Activated naive CD4-positive, alpha-beta T cell treated with anti-CD3 and anti-CD28 coated beads, Interleukin-2, amount 50 U/mL, for 16 hours (primary cell): ENCODE measurements around the gene FMR1.

Experiments
- DNase-seq: peaks from one replicate; pipeline ENCODE4 v3.0.0-alpha.2; 2020

FMR1 gene

DNA sequence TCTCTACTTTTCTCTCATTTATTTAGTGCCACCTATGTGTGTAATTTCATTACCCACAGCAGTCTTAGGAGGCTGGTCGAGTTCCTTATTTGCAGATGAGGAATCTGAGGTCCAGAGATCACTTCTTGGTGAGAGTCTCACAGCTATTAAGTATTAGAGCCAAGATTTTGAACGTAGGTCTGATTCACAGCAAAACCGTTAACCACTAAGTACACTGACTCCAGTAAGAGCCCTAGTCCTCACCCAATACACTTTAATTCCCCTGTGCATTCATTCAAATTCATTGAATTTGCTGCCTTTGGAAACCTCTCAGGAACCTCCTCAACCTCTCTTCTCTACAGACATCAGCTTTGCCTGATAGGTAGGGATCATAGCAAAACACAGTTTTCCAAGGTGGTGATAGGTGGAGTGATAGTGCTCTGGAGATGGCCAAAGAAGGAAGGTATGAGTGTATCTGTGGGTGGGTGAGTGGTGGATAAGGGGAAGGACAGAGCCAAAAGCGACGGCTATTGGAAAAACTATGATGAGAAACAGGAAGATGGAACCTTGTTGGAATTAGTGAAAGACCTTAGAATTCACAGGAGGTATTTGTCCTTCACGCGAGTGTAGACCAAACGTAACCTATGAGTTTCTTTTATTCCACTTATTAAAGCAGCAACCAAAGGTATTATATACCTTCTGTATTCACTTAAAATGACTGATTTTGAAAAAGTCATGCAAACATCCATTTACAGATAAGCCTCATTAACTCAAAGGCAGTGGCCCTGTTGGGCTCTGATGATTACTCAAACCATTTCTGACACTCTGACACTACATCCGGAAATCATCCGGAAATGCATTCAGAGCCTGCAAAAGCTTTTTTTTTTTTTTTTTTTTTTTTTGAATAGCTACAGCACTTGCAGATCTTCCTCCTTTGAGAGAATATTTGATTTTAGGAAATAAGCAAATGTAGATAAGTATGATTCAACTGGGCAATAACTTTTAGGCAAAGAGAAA, 6.3 kb downstream of the FMR1 start:
- DNase-seq, result no peak

- DNase-seq, result no peak
Observed at GRCh38 chrX:147920161-147920666, 8.5 kb downstream of the FMR1 start.

GRCh38 chrX:147923605-147924004, 11.9 kb downstream of the FMR1 start:
- no peak for DNase-seq

DNA sequence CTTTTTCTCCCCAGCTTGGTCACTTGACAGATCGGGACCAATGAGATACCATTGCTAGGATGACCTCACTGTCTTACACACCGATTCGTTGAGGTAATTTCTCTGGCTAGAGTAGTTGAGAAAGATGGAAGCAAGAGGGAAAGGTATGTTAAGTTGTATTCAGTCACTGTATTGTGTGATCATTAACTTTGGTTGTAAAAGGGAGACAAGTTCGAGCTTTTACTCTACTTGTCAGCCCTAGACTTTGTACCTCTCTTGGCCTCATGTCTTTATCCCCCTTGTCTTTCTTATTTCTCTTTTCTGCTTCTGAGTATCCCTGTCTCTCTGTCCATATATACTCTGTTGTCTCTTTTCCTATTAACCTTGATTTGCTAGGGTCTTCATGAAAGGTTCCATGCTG, 15.5 kb downstream of the FMR1 start:
- DNase-seq, result no peak

GRCh38 chrX:147933815-147934214, 22.1 kb downstream of the FMR1 start:
- no peak for DNase-seq

GRCh38 chrX:147935156-147935758, 23.5 kb downstream of the FMR1 start:
- DNase-seq, result no peak

DNA sequence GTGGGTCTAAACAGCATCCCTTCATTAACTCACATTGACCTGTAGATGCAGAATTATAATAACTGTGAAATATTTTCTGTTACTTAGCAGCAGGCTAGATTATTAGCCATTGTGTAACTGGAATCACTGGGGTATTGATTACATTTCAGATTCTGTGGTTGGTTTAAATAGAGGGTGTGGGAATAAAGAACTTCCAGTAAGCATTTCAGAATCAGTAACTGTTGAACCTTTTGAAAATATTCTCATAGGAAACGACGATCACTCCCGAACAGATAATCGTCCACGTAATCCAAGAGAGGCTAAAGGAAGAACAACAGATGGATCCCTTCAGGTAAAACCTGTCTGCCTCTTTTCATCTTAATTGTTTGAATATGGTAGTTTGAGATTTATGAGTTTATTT, 33.6 kb downstream of the FMR1 start:
- DNase-seq, result no peak

GRCh38 chrX:147948531-147948930, 36.8 kb downstream of the FMR1 start:
- no peak for DNase-seq

GRCh38 chrX:147950352-147950751, 38.6 kb downstream of the FMR1 start:
- DNase-seq, result no peak

- no peak for DNase-seq
Observed at GRCh38 chrX:147953976-147954375, 42.3 kb downstream of the FMR1 start.

DNA sequence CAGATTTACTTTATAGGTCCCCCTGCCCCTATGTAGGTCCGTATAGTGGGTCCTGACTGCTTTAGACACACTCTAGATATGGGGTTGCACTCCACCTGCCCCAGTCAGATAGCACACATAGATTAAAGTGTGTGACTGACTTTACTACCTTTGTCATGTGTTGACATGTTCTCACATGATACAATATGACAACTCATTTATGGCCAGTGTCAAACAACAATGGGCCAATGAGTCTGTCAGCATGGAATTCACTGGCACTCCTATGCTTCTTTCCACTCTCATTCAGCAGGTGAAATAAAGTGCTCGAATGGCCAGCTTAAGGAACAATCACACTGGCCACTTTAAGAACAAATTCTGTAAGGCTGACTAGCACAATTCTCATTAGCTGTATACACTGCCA, 45.6 kb downstream of the FMR1 start:
- DNase-seq, result no peak

- DNase-seq, result no peak
Observed at GRCh38 chrX:147958291-147958690, 46.6 kb downstream of the FMR1 start.

GRCh38 chrX:147960722-147961121, 49.0 kb downstream of the FMR1 start:
- no peak for DNase-seq

DNA sequence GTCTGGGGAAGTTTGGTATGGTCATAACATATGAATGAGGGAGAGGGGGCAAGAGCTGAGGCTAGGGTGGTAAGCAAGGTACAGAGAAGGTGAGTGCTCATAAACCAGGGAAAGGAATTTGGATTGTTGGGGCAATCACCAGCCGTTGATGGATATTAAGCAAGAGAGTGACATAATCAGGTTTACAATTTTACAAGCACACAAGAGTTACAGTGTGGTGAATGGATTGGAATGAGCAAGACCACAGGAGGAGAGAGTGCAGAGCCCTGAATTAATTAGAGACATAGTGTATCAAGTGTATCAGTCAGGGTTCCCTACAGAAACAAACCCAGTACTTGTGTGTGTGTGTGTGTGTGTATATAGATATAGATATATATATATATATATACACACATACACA, 50.8 kb downstream of the FMR1 start:
- no peak for DNase-seq

DNA sequence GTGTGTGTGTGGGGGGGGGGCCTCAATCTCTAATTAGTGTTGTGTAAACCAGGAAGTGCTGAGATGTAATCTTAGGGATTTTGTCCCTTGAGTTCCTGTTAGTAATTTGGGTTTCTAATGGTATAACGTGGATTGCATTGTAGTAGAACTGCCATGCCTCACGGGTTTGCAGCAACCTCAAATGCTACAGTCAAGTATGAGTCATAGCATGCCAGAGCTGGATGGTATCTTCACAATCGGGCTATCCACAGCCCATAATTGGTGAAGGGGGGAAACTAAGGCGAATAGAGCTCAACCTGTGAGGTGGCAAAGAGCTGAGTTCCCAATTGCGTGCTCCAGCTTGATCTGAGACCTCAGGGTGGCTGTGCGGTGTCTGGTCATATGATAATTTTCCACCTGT, 67.2 kb downstream of the FMR1 start:
- DNase-seq, result no peak

DNA sequence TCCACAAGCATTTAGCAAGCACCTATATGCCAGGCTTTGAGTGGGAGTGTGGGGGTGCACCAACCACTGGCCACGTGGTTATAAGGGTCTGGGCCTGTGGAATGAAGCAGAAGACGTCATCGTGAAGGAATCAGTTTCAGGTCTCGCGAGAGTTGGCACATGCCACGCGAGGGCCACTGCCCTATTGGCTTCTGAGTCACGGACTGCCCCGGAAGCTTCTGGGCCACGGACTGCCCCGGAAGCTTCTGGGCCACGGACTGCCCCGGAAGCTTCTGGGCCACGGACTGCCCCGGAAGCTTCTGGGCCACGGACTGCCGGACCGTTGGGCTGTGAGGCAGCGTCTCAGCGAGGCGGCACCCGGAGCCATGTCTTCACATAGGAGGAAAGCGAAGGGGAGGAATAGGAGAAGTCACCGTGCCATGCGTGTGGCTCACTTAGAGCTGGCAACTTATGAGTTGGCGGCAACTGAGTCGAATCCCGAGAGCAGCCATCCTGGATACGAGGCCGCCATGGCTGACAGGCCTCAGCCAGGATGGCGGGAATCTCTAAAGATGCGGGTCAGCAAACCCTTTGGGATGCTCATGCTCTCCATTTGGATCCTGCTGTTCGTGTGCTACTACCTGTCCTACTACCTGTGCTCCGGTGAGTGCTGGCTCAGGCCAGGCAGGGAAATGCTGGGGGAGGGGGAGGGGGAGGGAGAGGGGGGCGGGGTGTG, 69.5 kb downstream of the FMR1 start, which contains the start of gene FMR1NB:
Gene FMR1NB, plus strand, starts transcription at position 300 of the 715 bp plus-strand sequence. Its CDS starts 66 bp downstream, at position 366.
- no peak for DNase-seq
